AML-193 (cell line): ENCODE data around the gene TEX47.

Source experiments
- DNase-seq, 2 experiments: peaks; one replicate each; lab custom pipeline; 2025; lab: John Stamatoyannopoulos, UW

The TEX47 gene

DNA sequence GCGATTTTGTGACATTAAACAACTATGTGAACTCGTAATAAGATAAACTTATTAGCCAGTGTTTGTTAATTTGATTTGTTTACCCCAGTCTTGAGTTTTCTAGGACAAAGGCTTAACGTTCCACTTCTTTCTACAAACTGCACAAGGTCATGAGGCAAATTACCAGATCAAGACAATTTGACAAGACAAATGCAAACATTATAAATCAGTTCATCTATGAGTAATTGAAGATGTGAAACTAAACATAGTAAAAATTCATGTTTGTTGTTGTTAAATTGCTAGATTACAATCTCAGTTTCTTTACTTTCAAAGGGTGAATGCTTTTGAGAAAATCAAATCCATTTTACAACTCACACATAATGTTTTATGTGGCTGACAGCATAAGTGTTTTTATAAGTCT is 49.4 kb downstream of the TEX47 start:
- no peak for DNase-seq
